HG03095 (cell line): ENCODE results near the gene UFL1.

ENCODE experiments used
- ATAC-seq: cut with Tn5 transposase; IDR thresholded peaks from one replicate; pipeline ENCODE4 v1.9.1; 2021; ENCODE audit warnings: moderate library complexity; ENCODE audit not compliant: unreplicated experiment

Gene UFL1

GRCh38 chr6:96571551-96571950 is 49.9 kb downstream of the UFL1 start:
- no peak for ATAC-seq

DNA sequence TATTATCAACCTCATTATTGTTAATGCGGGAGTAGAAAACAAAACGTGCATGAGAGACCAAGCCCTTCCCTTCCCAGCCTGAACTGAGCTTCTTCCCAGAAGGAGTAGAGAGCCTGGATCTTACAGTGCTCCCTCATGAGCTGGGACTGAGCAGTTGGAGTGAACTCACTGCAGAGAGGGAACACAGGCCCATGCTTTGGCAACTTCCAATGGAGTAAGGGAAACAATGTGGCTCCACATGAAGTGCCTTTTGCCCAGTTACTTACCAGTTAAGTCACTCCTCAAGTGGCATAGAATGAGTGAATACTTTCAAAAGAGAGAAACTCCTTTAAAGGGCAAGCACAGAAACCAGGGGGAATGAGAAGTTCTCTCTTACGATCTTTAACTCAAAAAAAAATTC is 53.8 kb downstream of the UFL1 start:
- ATAC-seq: no peak

GRCh38 chr6:96576221-96576620 is 54.6 kb downstream of the UFL1 start:
- no peak for ATAC-seq

DNA sequence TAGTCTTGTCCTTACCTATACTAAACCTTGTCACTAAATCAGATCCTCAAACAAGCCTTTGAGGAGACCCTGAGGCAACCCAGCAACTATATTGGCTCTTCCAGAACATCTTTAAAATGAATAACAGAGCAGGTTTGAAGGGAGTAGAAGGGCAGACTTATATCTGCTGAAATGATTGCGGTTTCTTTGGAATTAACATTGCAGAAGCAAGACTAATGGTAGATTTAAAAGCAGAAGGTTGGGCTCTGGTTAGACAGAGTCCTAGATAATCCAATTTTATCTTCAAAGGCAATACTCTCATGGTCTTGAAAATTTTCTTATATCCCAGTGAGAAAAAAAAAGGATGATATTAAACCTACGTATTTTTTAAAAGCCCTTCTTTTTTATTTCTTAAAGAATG is 60.4 kb downstream of the UFL1 start:
- no peak for ATAC-seq

- no peak for ATAC-seq
Observed at GRCh38 chr6:96582436-96582835, 60.8 kb downstream of the UFL1 start.

- ATAC-seq: no peak
Observed at GRCh38 chr6:96604420-96604819, 82.8 kb downstream of the UFL1 start.
